CD4-positive, alpha-beta T cell treated with Interleukin-15 for 1 hour (primary cell): ENCODE results near the gene DHX35.

Source experiments
- DNase-seq: peaks from one replicate; pipeline ENCODE4 v3.0.0-alpha.2; 2020

The DHX35 gene

GRCh38 chr20:38962044-38962927, at the start of gene DHX35:
Gene DHX35 (plus strand): TSS chr20:38962344. CDS start chr20:38962368, 24 bp downstream.
- peak; percentile 98 for DNase-seq

- DNase-seq = no peak
Measured at GRCh38 chr20:38915355-38915754, 46.8 kb upstream of the DHX35 start.

GRCh38 chr20:38917657-38918056, 44.5 kb upstream of the DHX35 start:
- DNase-seq = no peak

DNA sequence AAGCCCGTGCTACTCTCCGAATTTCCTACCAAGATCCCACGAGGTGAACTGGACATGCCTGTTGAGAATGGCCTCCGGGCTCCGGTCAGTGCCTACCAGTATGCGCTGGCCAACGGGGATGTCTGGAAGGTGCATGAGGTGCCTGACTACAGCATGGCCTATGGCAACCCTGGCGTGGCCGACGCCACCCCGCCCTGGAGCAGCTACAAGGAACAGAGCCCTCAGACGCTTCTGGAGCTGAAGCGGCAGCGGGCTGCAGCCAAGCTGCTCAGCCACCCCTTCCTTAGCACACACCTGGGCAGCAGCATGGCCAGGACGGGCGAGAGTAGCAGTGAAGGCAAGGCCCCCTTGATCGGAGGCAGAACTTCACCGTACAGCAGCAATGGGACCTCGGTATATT, 44.0 kb upstream of the DHX35 start:
- no peak for DNase-seq

DNA sequence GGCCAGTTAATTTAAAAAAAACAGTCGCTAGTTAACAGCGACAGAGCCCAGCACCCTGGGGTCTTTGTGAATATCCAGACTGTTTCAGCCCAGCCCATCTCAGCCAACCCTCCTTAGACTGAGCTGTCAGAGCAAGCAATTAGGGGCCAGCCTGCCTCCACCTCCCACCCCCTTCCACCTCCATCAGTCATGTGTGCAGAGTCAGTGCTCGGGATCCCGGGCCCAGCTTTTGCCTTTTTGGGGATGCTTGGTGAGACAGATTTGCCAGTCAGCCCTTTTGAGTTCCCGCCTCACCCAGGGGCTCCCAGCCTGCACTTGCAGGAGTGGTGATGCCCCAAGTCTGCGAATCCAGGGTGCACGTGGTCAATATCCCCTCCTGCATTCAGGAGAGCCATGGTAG, 42.5 kb upstream of the DHX35 start:
- DNase-seq = no peak

DNA sequence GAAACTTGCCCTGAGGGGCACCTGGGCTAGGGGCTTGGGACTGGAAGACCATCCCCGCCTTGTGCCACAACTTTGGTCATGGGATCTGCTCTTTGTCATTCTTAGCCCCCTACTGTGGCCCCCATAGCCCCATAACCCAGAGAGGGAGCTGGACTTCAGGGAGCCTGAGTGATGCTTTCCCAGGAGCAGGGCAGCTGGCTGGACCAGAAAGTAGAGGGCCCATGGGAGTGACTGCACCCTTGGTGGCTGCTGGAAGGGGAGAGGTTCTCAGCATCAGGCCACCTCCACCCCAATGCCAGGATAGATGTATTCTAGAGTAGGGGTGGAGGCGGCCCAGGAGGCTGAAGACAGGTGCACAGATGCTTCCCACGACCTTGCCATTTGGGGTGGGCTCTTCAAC, 41.7 kb upstream of the DHX35 start:
- no peak for DNase-seq

GRCh38 chr20:38920851-38921250, 41.3 kb upstream of the DHX35 start:
- no peak for DNase-seq

DNA sequence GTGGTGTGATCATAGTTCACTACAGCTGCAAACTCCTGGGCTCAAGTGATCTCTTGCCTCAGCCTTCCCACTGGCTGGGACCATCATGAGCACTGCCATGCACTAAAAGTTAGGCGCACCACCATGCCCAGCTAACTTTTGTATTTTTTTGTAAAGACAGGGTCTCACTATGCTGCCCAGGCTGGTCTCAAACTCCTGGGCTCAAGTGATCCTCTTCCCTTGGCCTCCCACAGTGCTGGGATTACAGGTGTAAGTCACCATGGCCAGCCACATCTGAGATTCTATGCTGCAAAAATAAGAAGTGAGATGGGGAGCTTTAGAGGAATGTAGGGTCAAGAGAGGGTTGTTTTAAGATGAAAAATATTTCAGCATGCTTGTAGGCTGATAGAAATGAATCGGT, 37.4 kb upstream of the DHX35 start:
- no peak for DNase-seq

GRCh38 chr20:38926142-38926933, 35.8 kb upstream of the DHX35 start, which contains the start of gene FAM83D:
Gene FAM83D (plus strand): TSS chr20:38926417. CDS start chr20:38926443, 26 bp downstream.
- peak; percentile 96 for DNase-seq

DNA sequence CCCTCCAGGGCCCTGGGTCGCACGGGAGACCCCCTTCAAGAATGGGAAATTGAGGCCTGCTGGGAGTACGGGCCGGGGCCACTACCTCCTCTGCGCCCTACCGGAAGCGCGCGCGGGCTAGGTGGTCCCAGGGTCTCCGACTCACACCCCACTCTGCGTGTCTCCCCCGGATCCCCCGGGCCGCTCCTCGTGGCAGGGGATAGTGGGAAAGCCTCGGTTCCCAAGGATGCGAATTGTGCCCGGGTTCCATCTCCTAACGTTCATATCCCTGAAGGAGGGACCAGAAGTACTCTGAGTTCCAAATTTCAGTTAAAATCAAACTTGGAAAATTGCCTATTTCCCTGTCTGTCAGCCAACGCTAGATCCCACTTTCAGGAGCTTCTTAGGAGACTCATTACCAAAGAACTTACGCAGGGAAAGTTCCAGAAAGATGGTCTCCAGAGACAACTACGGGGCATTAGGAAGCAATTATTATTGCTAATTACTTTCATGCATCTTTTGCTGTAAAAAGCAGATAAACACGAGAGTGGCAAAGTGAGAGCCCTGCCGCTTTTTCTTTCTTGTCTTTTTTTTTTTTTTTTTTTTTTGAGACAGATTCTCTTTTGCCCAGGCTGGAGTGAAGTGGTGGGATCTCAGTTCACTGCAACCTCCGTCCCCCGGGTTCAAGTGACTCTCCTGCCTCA, 35.1 kb upstream of the DHX35 start:
- no peak for DNase-seq

GRCh38 chr20:38927902-38928578, 34.1 kb upstream of the DHX35 start:
- DNase-seq = no peak

- no peak for DNase-seq
Measured at GRCh38 chr20:38930242-38930569, 31.9 kb upstream of the DHX35 start.

DNA sequence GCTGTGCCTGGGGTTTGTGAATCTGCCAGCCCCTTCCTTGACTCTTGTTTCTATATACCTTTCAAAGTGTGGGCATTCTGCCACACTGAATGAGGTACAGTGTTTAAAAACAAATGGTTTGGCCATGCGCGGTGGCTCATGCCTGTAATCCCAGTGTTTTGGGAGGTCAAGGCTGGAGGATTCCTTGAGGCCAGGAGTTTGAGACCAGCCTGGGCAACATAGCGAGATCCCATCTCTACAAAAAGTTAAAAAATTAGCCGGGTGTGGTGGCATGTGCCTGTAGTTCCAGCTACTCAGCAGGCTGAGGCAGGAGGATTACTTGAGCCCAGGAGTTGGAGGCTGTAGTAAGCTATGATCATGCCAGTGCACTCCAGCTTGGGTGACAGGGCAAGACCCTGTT, 30.2 kb upstream of the DHX35 start:
- no peak for DNase-seq

DNA sequence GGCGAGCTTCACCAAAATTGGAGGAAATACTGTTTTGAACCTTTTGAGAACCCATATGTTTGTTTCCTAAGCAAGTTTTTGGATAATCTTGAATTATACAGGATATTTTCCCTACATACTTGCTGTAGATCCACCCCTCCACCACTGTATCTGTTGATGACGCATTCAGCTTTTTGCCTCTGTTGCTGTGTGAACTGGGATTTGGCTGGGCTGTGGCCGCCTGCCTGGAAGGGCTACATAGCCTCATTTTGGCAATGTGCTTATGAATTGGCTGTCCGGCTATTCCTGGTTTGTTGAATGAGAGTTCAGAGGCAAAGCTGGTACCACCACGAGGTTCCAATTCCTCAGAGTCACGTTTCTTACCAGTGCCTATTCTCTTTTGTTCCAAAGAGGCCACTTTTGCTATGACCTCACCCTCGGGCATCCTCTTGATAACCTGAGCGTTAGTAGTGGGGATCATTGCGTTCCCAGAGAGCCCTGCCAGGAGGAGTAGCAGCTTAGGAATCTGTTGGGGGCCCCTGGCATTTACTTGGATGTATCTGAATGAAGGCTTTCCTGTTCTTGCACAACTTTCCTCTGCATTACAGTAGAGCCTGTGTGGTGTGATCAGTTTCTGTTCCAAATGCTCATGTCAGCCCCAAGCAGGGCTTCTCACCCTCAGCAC, 29.6 kb upstream of the DHX35 start:
- no peak for DNase-seq

DNA sequence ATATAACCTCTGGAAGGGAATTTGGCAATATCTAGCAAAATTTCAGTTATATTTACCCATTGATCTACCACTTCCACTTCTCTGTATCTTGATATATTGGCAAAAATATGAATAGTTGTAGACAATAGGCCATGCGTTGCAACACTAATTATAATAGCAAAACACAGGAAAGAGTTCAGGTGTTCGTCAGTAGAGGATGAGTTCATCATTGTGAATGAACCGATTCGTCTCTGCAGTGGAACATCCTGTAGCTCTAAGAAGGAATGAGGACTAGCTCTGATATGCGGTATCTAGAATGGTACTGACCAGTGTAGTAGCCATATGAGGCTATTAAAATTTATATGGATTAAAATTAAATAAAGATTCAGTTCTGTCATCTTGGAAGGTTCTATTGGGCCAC, 27.6 kb upstream of the DHX35 start:
- no peak for DNase-seq

DNA sequence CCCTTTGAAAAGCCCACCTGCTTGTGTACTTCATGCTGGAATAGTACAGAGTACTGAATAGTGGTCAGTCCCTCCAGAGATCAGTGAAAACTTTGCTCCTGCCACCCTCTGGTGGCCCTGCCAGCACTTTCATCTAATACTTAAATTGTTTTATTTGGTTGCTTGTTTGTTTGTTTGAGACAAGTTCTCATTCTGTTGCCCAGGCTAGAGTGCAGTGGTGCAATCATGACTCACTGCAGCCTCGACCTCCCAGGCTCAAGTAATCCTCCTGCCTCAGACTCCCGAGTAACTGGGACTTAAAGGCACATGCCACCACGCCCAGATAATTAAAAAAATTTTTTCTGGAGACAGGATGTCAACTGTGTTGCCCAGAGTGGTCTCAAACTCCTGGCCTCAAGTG, 26.9 kb upstream of the DHX35 start:
- DNase-seq = no peak

- no peak for DNase-seq
Measured at GRCh38 chr20:38935967-38936407, 26.2 kb upstream of the DHX35 start.

DNA sequence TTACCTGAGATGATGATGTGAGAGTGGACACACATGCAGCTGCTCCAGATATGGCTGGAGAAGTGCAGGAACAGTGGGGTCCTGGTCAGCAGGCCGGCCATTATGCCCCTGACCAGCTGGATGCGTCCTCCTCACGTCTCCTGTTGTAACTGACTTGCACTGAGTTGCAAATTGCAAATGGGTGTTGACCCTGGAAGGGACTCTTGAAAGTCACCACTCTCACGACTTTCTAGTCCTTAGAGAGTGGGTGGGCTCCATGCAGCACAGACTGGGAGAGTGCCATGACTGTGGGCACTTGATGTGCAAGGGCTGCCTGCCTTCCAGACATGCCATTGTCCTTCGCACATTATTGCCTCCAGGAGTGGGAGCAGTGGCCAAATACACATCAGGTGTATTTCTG, 25.1 kb upstream of the DHX35 start:
- no peak for DNase-seq

GRCh38 chr20:38937978-38938473, 24.1 kb upstream of the DHX35 start:
- no peak for DNase-seq

GRCh38 chr20:38939686-38940085, 22.5 kb upstream of the DHX35 start:
- DNase-seq = no peak

DNA sequence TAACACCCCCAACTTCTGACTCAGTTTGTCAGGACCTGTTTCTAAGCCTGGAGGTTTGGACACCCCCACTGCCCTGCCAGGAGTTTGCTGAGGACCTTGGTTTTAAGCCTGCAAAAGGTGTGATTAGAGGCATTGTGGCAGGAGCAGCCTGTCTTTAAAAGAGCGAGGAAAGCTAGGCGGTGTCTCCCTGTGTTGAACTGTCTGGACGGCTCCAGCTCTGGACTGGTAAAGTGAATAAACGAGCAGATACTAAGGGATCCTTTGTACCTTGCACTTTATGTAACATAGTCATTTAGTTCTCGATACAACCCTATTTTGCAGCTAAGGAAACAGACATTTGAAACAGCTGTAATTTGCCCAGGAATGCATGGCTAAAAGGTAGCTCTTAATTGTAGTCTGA, 21.5 kb upstream of the DHX35 start:
- DNase-seq = no peak

DNA sequence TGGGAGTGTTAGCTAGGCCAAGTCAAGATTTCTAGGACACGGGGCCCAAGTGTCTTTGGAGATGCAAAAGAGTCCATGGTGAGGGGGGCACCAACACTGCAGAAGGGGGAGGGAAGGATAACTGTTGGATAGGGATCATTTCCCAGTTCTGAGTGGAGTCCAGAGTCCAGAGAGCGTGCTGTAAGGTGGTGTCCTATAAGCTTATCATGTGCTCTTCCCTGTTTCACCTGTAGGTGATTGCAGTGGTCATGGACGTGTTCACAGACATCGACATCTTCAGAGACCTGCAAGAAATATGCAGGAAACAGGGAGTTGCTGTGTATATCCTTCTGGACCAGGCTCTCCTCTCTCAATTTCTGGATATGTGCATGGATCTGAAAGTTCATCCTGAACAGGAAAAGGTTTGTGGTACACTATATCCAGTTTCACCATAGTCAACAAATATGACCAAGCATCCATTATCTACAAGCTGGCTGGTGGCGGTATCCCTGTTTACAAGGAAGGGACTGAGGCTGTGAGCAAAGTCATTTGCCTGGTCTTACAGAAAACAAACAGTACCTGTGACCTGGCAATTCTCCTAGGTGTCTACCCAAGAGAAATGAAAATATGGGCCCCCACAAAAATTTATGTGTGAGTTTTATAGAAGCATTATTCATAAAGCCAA, 20.3 kb upstream of the DHX35 start:
- DNase-seq = no peak
